Activated CD8-positive, alpha-beta memory T cell treated with anti-CD3 and anti-CD28 coated beads for 48 hours (primary cell): ENCODE measurements around the gene HIVEP1.

ENCODE experiments used
- DNase-seq, 3 experiments: peaks; one replicate each; pipeline ENCODE4 v3.0.0-alpha.2; 2020; ENCODE audit warnings: low read depth in 2 of 3, low spot score in 2 of 3

Gene HIVEP1

DNA sequence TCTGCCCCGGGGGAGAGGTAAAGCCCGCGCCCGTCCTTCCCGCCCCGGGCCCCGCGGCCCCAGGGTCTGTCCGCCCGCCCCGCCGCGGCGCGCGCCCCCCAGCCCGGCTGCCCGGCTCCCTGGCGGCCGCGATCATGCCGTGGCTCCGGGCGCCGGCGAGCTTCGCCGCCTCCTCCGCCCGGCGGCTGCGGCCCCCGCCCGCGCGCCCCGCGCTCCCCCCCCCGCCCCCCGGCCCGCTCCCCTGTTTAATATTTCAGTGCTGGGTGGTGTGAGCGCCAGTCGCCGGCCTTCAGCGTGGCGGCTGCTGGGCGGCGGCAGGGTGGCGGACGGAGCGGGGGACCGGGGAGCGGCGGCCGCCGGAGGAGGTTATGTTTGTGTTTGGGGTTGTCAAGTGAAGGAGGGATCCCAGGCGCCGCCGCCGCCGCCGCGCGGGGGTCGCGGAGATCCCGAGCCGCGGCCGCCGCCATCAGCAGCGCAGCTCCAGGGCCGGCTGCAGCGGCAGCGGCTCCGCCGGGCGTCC, at the start of gene HIVEP1:
Gene HIVEP1 (plus strand): TSS at position 275 of the 520 bp plus-strand sequence. CDS start 3,317 bp downstream, outside the sequence.
- DNase-seq = peak in 1 of 3 experiments; percentile 9

DNA sequence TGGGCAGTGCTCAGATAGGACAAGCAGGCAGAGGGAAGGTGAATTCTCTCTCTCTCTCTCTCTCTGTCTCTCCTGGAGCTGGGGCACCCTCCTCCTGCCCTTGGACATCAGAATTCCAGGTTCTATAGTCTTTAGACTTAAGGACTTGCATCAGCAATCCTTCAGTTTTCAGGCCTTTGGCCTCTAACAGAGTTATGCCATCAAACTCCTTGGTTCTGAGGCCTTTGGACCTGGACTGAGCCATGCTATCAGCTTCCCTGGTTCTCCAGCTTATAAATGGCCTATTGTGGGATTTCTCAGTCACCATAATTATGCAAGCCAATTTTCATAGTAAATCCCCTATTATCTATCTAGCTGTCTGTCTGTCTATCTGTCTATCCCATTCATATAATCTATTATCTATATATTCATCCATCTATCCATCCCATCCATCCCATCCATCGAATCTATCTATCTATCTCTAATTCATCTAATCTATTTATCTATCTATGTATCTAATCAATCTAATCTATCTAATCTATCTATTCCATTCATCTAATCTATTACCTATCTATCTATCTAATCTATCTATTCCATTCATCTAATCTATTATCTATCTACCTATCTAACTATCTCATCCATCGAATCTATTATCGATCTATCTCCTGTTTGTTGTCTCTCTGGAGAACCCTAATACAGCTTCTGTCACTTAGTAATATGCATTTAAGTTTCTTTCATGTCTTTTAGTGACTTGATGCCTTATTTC, 48.2 kb upstream of the HIVEP1 start:
- DNase-seq = no peak

DNA sequence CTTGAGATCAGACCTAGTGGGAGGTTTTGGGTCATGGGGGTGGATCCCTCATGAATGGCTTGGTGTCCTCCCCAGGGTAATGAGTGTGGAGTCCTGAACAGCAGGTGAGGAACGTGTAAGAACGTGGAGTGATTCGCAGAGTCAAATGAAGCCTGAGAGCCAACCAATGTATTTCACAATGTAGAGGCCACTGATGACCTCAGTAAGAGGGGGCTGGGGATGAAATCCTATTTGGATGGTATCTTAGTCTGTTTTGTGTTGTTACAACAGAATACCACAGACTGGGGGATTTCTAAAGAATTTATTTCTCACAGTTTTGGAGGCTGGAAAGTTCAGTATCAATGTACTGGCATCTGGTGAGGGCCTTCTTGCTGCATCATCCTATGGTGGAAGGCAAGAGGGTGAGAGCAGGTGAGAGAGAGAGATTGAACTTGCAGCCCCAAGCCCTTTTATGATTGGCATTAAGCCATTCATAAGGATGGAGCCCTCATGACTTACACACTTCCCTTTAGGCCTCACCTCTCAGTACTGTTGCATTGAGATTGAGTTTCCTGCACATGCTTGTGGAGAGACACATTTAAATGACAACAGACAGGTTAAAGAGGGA, 47.3 kb upstream of the HIVEP1 start:
- no peak for DNase-seq

DNA sequence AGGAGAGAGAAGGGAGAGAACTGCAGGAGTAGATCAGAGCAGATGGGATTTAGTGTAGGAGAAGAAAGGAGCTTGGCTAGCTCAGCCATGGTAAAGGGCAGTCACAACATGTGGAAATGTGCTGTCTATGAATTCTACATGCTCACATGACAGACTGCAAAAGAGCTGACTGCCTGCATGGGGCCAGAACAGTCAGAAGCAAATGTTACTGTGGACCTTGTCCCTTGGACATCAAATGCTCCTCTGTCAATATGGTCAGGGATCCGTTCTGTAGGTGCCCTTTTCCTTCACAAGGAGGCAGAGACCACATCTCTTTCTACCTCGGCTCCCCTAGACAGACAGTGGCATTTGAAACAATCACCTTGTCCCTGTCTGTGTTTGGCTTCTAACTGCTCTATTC, 46.6 kb upstream of the HIVEP1 start:
- no peak for DNase-seq

DNA sequence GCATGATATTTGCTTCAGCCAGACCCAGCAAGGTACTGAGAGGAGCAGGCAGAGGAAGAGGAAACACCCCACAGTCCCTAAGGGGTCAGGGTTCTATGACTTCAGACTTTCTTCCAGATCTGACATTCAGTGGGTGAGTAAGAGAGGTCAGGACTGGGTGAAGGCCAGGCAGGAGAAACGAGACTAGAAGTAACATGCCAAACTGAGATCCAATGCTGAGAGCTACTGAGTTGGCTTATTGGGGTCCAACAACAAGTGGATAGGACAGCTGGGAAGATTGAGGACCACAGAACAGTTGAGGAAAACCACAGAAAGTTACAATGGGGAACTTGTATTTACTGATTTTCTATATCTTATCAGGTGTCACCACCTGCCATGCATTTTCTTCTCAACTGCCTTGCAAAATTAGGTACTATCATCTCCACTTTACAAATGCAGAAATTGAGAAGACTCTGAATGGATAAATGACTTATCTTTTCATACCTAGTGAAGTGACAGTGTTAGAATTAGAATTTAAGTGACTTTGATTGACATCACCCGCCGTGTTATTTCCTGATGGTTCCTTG, 43.8 kb upstream of the HIVEP1 start:
- DNase-seq = no peak

DNA sequence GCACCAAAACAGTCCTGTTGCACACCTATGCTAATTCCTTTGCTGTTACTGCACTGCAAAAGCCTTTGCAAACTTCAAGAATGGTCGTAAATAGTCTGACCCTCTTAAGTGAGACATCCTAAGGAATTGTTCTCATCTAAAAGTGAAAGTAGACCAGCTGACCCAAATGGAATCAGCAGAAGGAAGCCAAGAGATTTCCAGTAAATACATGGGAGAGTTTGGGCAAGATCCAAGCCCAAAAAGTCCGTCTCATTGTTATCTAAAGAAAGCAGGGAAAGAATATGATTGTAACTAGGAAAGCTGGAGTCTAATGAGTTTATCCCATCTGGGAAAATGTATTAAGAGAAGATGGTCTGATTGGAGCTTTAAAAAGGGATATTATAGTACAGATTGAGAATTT, 43.0 kb upstream of the HIVEP1 start:
- no peak for DNase-seq

DNA sequence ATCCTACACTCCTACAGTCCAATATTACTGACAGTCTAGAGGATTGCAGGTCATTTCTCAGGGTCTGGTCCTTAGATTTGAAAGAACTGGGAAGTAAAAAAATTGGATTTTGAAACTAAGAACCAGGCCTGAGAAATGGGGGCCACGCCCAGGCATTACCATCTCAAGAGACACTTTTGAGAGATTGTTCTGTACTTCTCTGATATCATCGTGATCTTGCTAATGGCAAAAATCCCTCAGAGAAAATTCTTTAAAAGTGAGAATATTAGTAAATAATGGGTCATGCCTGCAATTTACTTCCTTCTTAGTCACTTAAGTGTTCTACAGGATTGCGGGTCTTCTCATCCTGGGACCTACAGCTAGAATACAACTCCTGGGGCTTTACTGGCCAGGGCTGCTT, 42.0 kb upstream of the HIVEP1 start:
- no peak for DNase-seq

DNA sequence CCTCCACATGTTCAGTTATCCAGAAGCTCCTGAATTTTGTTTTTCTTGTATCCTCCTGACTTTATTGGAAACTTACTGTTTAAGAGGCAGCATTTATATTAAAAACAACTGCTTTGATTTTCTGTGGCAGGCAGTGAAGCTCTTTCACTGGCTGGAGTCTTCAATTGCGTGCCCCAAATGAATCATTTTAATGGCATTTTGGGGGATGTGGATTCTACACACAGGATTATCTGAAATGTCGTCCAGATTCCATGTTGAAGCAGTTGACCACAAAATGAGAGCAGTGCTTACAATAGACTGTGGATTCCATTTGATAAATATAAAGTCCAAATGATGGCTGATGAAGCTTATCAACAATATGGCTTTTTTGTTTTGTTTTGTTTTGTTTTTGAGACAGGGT, 41.0 kb upstream of the HIVEP1 start:
- no peak for DNase-seq

DNA sequence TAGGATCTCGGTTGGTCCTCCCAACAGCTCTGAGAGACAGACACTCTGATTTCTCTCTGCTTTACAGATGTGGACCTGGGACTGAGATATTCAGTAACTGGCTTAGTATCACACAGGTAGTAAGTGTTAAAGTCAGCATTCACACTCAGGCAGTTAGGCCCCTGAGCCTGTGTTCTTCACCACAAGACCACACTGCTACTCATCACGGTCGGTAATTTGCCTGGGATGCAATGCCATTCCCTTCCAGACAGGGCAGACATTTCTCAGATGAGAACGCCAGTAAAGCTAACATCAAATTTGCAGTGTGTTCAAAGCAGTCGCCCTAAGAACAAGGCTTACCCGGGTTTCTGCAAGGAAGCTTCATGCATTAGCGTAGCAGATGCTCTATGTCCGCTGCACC, 39.8 kb upstream of the HIVEP1 start:
- no peak for DNase-seq

DNA sequence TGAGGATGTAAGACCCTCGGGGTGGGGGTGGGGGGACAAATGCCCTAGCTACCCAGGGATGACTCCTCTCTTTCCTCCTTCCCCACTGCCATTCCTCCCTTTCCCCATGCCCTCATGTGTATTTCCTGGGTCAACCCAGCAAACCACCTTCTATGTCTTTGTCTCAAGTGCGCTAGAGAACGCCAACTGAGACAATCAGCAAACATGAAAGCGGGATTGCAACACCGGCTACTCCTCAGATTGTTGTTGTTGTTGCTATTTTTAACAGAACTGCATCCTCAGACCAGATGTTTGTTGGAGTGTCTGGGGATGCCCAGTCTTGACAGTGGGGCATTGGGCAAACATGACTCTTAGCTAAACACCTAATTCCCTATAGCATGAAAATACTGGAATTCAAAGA, 39.3 kb upstream of the HIVEP1 start:
- DNase-seq = no peak

DNA sequence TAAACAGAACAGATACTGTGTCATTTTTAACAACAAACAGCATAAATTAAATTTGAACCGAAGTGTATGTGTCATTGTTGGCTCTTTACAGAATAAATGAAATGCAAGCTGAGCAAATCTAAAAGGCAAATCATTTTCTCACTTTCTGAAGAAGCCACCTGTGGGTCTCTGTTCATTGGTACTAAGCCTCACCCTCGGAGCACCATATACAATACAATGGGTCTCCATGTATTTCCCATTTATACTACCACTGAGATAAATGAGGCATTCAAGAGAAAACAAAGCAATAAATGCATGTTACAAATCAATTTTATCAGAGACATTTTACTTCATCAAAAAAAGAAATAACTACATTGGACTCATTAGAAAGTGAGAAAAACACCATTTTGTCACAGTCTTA, 38.9 kb upstream of the HIVEP1 start:
- no peak for DNase-seq

DNA sequence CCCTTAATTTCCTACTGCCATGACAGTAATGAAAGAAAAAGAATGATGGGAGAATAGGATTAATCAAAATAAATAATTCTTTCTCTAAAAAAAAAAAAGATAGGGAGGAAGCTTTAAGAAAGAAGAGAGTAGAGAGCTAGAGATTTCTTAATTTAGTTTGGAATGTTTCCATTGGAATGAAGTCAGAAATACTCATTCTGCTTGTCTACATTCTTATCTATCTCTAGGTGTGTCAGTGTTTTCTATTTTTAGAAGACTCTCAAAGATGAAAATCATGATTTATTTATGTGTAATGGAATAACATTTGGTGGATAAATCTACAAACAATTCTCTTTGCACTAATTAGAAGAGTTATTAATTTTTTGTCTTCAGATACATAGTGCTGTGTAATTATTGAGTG, 38.0 kb upstream of the HIVEP1 start:
- DNase-seq = no peak

DNA sequence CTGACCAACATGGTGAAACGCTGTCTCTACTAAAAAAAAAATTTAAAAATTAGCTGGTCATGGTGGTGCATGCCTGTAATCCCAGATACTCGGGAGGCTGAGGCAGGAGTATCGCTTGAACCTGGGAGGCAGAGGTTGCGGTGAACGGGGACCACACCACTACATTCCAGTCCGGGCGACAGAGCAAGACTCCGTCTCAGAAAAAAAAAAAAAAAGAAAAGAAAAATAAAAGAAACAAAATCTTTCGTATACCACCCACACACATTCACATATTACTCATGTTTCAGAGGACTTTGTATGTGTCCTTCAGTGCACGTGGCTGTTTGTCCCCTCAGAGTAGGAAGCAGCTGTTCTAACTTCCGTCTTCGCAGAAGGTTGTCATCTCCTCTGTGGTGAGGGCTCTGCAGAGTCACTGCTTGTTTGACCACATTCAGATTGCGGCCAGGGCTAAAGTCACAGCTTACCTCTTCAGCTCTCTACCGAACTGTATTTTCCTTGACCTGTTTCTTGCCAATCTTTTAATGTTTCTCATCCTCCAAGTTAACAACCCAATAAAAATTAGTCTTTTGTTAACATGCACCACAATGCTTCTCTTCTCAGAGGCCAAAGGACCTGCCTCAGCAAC, 36.6 kb upstream of the HIVEP1 start:
- DNase-seq = peak in 1 of 3 experiments; percentile 4

DNA sequence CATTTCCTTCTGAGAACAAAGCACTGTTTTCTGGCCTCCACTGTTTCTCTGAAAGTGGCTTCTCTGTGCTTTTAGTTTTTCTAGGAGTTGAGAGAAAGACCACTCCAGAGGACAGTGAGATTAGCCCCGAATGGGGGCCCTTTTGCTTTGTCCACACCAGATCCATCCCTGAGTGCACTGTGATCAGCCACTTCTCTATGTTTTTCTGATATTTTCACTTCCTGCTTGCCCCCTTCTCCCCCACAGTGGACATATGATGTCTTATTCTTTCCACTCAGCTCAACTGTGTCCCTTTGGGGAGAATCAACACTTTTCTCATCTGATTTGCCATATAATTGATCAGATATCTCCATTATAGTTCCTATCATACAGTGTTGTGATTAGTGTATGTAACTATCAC, 35.6 kb upstream of the HIVEP1 start:
- no peak for DNase-seq

DNA sequence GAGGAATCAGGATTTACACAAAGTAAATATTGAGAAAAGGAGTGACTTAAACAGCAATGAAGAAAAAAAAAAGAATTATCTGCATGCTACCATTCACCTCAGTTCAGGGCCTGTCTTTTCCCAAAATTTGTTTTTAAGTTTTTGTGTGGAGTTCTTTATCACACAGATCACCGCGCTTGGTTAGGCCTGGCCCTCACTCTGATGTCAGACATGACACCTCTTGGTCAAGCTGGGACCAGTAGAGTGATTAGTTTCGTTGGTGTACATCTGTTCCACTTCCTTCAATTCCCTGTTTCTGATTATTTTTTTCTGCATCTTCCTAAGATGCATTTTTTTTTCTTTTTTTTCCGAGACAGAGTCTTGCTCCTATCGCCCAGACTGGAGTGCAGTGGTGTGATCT, 34.9 kb upstream of the HIVEP1 start:
- DNase-seq = no peak

DNA sequence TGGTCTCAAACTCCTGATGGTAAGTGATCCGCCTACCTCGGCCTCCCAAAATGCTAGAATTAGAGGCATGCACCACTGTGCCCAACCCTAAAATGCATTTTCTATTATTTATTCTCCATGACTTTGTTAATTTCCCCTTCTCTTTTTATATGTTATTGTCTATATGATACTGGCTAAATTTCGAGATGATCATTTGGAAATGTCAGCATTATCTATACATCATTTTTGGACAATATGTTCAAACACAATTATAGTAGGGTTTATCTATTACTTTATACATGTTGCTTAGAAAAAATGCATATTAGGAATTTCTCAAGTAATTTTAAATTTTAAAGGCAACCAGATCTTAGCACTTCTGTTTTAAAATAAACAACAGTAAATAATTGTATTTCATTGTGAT, 34.4 kb upstream of the HIVEP1 start:
- DNase-seq = no peak

DNA sequence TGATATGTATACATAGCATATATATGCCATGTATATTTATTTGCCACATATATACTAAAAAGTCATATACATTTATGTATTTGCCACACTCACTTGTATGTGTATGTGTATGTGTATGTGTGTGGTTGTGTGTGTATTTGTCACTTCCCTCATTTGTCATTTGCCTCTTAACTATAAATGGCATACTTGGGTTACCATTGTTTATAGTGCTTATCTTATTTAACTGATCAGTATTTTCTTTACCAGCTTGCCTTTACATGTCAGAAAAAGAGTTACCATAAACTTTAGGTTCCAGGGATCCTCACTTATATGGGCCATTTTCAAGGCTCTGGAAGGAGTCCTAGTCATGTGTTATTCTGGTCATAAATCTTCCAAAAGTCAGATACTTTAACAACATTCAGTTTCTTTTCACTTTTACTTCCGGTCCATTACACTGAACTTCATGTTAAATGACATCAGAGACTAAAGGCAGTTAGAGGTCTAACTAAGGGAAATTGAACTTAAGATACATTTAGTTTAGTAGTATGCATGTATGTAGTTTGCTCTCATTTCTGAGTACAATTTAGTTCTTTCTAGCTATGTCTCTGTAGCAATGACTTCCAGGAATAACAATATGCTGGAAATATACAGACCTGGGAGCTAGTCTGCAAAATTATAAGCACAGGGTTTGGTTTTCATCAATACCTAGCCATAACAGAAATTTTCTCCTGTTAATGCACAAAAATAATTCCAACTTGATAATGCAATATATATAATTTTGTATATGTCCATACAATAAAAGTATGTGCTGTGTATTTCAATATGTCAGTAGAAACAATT, 33.7 kb upstream of the HIVEP1 start:
- DNase-seq = no peak

DNA sequence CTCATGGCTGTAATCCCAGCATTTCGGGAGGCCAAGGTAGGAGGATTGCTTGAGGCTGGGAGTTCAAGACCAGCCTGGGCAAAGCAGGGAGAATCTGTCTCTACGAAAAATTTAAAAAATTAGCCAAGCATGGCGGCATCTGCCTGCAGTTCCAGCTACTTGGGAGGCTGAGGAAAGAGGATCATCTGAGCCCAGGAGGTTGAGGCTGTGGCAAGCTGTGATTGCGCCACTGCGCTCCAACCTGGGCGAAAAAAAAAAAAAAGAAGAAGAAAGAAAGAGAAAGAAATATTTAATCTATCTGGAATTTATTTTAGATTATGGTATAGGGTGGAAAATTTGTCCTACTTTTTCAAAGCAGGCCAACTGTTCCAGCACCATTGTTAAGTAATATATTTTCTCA, 32.2 kb upstream of the HIVEP1 start:
- DNase-seq = no peak

DNA sequence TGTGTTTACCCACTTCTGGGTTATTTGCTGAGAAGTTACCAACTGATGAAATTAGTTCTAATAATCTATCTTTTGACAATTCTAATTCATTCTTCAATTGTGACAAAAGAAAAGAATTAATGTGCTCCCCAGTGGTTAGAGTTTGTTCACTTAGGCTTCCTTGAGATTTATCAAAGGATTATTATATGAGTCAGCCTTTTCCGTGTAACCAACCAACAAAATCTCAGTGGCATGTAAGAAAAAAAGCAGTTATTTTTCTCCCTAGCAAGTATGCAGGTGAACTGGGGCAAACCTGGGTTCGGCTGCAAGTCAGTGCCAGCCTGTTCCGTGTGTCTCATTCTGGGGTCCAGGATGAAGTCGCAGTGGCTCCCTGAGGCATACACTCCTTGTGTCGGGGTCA, 28.8 kb upstream of the HIVEP1 start:
- no peak for DNase-seq

DNA sequence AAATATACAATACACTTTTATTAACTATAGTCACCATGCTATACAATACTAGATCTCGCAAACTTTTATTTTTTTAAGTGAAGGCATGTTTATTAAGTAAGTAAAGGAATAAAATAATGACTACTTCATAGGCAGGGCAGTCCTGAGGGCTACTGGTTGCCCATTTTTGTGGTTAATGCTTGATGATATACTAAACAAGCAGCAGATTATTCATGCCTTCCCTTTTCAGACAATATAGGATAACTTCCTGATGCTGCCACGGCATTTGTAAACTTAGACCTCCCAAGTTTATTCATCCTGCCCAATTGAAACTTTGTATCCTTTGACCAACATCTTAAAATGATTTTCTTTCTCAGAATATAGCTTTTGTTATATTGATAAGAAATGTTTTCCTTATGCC, 24.7 kb upstream of the HIVEP1 start:
- no peak for DNase-seq

DNA sequence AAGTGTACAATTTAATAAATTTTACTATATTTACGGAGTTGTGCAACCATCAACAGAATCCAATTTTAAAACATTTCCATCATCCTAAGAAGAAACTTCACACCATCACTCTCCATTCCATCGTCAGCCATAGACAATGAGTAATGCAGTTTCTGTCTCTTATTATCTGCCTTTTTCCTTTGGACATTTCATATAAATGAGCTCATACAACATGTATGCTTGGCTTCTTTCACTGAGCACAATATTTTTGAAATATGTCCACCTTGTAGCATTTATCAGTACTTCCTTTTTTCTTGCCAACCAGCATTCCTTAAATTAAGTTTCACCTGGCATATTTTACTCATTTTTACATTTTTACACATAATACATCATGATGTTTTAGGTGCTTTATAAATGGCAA, 22.7 kb upstream of the HIVEP1 start:
- DNase-seq = no peak
